NCI-H146 (cell line): ENCODE results near the gene MYBPC3.

Source experiments
- DNase-seq: peaks from one replicate; lab custom pipeline; 2025; lab: John Stamatoyannopoulos, UW

Gene MYBPC3

DNA sequence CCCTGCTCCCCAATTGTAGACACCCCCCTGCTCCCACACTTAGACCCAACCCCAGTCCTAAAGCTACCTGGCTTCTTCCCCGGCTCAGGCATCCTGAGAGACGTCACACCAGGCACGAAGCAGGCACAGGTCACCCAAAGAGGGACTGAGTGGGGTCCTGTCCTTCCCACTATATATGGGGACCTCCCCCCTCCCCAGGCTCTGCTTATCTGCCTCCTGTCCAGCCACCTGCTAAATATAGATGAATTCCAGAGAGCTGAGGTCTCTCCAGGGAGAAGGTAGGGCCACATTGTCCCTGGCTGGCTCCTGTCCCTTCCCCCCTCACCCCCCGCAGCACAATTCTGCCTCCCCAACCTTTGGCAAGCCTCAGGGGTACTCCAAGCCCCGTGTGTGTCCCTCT, at the start of gene MYBPC3:
MYBPC3 (minus strand) TSS at position 147 of the 400 bp plus-strand sequence; CDS start at position 92, 55 bp downstream.
- DNase-seq, result no peak

DNA sequence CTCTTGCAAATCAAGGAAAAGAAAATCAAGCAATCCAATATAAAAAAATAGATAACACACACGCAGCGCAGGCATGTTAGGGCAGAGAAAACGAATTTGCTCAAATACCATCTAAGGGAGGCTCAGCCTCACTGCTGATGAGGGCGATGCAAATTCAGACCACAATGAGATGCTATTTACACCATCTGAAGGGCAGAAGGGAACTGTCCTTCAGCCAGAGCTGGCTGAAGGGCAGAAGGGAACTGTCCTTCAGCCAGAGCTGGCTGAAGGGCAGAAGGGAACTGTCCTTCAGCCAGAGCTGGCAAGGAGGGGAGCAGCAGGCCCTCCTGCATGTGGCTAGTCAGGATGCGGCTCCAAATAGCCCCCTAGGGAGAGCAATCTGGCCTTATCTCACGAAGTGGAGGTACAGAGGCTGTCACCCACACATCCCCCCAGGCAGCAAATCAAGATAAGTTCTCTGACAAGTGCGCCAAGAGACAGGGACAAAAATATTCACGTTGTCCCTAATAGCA, 48.3 kb upstream of the MYBPC3 start:
- DNase-seq, result peak; percentile 46

DNA sequence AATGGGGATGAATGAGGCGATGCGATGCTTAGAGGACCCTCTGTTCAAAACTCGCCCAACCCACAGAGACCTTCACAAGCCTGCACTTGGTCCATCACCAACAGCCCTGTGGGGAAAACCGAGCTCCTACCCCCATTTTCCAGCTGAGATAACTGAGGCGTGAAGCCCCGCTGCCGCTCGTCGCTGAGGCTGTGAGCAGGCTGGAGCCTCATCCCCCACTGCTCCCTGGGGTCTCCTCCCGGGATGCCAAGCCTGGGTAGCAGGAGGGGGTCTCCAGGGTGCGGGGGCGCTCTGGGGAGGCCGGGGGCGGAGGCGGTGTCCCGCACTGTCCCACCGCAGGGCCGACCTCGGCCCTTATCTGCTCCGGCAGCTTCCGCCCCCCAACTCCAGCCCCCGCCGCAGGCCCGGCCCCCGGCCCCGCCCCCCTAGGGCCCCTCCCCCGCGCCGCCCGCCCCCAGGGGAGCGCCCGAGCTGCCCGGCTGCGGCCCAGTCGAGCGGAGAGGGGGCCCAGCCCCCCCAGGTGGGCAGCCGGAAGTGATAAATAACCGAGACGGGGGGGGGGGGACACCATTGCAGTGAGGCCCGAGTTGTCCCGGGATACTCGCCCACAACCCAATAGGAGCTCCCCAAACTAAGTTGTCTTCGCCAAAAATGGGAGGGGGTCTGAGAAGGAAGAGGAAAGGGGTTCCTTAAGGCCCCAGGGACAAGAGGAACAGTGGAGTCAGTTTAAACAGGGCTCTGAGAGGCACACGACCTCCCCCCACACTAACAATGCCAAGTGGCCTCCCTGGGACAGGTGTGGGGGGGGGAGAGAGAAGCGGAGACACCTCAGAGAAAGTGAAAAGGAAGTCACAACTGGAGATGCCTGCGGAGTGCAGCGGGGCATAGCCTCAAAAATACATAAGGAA, 47.6 kb upstream of the MYBPC3 start:
- DNase-seq, result peak; percentile 38

DNA sequence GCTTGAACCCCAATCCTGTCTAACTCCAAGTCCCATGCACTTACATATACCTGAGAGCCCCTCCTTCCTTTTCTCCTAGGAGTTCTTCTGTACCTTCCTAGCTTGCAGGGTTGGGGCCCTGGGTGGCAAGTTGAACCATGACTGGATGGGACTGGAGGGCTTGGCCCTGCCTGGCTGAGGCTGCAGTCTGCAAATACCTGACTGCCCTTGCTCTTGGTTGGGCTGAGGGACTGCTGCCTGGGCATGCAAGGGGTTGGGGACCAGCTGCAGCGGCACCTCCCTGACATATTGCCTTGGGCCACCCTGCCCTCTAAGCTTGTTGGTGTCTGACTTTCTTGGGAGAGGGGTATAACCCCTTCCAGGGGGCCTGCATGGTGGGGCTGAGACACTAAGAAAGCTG, 46.0 kb upstream of the MYBPC3 start:
- no peak for DNase-seq

DNA sequence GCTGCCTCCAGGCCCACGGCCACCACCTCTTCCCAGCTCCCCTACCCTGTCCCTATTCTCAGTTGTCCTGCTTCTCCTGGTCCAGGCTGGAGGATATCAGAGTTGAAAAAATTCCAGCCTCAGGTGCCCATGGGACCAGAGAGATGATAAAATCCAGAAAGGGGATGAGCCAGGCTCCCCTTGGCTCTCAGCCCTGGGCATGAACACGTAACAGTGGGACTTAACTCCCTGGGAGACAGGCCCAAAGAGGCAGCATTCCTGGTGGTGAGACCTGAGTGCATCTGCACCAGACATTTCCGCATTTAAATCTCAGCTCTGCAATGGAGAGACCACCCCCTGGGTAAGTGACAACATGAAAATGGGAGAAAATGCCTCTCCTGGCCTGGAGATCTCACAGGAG, 45.5 kb upstream of the MYBPC3 start:
- DNase-seq, result no peak

DNA sequence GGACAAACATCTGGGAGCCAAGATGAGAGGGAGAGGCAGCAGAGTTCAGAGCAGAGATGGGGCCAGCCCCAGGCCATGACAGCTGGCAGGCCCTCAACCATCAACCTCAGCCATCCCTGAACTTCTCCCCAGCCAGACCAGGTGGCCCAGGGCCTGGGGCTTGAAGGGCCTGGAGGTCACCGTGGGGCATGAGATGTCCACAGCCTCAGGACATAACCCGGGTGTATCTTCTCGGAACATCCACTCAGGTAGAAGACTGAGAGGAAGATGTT, 43.5 kb upstream of the MYBPC3 start:
- no peak for DNase-seq

DNA sequence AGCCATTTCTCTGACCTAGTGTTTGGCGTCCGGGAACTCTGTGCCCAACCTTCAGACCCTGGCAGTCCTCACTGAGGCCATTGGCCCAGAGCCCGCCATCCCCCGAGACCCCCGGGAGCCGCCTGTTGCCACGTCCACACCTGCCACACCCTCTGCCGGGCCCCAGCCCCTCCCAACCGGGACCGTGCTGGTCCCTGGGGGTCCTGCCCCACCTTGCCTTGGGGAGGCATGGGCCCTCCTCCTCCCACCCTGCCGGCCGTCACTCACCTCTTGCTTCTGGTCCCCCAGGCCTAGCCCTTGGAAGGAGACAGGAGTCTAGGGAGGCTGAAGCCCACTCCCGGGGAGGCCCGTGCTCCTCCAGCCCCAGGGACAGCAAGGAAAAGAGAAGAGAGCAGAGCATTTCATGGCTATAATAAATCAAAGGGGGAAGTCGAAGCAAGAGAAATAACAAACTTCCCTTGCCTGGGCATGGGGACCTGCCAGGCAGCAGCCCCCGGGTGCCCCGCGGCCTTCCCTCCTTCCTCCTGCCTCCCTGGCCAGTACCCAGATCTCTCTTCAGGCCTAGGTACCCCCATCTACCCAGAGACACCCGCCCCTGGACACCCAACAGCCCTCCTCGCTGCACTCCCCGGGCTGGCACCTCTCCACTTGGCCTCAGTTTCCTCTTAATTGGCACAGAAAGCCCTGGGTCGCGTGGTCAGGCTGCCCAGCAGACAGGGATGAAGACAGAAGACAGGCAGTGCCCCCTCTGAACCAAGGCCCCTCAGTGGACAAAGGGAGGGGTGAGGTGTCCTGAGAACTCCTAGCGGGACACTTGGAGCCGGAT, 42.9 kb upstream of the MYBPC3 start:
- DNase-seq, result no peak

DNA sequence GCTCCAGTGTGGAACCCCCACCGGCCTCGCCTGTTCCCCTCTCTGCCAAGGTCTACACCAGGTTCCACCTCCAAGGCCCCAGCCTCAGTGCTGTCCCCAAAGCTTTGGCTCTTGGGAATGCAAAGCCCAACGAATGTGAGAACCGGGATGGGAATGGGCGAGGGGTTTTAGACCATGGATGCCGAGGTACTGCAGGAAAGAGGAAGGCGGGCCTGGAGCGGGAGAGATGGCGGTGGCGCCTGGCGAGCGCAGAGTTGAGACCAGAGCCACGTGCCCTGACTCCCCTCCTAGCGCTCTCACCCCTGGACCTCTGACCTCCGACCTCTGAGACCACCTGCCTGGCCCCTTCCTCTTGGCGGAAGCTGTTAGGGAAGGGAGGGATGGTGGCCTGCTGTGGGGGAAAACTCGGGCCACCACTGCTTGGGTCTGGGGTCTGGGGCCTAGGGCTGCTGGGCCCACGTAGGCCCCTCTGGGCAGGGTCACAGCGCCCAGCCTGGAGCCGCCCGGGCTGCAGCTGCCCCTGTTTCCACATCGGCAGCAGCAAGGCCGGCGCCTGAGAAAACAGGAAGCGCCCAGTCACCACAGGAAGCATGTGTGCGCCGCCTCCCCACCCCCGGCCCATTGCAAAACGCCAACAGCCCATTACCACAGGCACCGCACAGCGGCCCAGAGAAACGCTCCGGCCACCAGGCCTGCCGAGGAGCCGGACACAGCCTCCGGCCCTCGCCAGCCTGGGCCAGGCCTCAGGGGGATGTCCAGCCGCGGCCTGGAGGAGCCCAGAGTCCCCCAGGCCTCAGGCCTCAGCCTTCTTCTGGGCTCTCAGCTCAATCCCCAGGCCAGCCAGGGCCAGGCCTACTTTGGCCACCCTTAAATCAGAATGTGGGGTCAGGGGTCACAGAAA, 42.1 kb upstream of the MYBPC3 start:
- DNase-seq, result no peak

DNA sequence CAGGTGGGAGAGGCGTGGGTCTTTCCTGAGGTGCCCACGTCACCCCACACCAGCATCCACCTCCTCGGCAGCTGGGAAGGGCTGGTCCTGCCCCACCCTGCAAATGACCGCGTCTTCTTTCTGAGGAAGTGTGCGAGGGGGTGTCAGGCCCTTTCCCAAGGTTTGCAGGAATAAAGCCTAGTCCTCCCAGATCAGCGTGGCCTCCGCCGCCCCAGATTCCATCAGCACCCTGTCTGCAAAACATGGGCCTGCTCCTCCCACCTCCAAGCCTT, 41.5 kb upstream of the MYBPC3 start:
- no peak for DNase-seq

DNA sequence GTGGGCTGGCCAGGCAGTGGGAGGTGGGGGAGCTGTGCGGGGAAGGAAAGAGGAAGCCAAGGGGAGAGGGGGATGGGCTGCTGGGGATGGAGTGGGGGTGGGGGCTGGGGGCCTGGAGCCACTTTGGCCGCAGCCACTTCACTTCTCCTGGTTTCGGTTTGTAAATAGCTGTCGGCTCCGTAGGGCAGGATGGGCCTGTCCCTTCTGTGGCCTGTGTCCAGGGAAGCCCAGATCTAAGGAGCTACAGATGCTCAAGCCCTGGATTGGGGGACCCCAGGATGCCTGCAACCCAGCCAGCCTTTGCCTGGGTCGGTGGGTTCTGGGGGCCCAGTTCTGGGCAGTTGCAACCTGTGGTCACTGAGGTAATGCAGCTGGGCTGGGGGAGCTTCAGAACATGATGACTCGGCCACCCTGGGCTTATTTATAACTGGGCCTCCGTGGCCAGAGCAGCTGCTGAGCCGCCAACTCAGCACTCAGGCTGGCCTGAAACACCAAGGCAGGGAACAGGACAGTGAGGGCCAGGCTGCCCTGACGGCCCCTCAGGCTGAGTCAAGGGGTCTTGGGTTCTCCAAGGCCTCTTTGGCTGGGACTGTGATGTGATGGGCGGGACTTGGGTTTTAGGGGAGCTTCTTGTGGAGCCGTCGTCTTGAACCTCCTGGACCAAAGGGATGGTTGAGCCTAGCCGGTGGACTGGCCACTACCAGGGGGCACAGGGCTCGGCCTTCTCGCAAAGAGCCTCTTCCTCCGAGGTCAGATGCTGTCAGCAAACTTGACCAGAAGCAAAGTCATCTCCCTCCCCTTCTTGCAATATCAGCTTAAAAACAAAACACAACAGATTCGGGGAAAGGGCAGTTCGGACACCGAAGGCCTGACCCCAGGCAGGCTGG, 40.9 kb upstream of the MYBPC3 start:
- DNase-seq, result no peak

DNA sequence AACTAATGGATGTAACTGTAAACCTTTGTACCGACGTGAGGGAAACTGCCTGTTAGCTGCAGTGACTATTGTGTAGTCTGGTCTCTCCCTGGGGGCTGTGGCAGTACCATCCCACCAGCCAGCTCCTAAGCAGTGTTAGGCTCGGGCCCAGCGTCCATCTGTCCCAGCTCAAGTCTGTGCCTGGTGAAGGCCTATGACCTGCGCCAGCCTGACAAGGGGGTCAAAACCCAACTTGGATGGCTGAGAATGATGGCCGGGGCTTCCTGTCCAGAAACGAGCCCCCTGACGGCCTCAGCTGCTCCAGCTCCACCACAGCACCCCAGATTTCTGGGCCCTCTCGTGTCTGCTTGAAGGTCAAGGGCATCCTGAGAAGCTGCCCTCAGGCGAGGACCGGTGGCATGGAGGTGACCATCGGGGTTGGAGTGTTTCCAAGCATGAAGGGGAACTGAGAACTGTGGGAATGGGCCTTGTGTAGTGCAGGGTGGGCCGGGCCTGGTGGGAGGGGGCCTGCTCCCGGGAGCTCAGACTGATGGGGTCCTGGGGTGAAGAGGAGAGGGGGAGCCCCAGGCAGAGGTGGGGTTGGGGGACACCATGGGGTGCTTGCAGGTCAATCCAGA, 40.2 kb upstream of the MYBPC3 start:
- no peak for DNase-seq

DNA sequence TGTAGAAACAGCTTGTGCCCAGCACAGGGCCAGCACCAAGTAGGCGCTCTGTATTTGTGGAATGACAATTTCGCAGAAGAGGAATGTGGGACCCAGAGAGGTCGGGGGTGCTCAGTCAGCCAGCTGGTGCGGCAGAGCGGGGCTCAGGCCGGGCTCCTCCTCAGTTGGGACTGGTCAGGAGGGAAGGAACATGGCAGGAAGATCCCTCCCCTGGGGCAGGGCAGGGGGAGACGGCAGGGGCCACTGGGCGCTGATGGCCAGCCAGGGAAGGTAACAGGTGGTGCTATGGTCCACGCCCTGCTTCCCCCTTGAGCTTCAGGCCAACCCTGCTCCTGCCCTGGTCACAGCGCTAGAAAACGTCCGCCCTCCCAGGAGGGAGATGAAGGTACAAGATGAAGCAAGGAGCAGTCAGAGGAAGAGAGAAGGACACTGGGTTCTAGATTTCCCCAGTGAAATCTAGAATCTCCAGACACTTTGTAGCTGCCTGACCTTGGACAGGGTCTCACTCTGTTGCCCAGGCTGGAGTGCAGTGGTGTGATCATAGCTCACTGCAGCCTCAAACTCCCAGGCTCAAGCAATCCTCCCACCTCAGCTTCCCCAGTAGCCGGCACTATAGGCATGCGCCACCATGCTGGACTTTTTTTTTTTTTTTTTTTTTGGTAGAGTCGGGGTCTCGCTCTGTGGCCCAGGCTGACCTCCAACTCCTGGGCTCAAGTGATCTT, 39.4 kb upstream of the MYBPC3 start:
- no peak for DNase-seq

DNA sequence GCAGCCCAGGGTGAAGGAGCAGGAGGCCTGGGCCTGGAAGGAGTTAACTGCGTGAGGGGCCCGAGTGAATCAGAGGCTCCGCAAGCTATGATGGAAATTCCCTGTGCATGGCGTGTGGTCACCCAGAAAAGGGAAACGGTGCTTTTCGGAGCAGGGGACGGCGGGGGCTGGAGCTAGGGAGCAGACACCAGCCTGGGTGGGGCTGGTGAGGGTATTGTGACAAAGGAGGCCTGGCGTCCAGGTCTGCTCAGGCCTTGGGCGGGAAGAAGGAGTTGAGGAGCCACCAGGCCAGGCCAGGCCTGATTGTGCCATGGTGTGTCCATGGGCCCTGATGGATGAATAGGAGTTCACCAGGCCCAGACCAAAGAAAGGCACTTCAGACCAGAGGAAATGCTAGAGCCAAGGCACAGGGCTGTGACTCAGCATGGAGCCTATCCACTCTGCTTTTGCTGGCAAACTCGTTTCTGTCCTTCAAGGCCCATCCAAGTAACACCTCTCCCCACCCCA, 38.6 kb upstream of the MYBPC3 start:
- DNase-seq, result no peak

DNA sequence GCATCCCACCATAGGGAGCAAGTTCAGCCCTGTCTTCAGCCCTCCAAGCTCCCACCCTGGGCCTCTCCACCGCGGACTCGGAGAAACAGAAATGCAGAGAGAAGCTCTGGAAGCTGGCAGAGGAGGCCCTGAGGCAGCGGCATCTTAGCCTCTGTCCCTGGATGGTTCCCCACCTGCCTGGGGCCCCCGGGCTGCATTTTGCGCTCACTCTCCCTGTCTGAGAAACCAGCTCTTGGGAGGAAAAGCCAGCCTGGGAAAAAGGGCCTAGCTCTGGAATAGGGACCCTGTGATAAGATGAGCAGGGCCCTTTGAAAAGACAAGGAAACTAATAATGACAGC, 37.9 kb upstream of the MYBPC3 start:
- no peak for DNase-seq

DNA sequence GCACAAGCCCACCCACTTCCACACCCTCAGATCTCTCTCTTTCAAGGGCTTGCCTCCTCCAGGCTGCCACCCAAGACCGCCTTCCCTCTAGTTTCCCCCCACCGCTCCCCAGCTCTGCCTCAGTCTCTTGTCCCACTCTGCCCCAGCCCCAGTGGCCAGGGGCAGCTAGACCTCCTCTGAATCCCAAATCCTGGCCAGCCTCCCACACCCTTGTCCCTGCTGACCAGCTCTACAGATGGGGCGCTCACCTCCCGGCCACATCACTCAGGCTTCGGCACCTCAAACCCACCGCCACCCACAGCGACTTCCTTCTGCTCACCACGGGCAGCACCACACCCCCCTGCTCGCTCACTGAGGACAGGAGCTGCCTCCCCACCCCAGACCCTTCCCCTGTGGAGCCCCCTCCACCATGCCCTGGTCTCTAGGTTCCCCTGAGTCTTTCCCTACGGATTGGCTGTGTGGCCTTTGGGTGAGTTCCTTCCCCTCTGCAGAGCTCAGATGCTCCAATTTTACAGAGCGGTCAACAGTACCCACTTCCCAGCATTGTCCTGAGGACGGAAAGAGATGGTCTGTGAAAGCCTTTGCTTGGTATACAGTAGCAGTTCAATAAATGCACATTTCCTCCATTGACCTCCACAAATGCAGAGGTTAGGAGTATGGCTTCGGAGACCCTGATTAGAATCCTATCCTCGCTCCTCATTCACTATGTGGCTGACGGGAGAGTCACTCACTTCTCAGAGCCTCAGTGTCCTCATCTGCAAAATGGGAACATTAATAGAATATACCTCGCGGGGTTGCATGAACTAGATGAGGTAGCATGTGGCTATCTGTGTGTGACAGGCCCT, 37.3 kb upstream of the MYBPC3 start:
- no peak for DNase-seq

DNA sequence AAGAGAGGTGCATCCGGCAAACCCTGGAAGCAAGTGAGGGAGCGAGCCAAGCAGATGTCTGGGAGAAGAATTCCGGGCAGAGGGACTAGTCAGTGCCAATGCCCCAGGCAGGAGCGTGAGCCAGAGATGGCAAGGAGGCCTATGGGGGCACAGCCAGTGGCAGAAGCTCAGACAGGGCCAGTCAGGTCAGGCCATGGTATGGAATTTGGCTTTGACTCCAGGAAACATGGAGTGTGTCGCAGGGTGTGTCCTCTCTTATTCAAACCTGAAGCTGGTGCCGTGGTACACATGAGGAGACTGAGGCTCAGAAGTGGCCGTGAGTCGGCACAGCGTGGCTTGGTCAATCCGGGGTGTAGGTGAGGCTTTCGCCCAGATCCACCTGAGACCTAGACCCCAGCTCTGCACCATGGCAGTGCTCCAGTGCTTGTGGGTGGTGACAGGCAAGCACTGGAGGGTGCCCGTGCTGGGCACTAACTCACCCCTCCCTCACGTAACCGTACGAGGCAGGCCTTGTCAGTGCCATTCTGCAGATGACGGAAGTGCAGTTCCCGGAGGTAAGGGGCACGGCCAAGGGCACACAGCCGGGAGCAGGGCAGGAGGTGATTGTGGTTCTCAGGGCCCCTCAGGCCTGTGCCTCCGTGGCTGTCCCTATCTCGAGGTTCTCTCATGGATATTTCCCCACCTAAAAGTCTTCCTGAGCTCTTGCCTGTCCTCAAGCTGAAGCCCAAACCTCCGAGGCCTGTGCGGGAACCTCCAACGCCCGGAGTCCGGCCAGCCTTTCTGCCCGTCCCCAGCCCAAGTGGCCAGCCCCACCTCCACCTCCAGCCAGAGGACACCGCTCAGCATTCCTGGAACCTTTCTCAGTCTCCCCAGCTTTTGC, 36.4 kb upstream of the MYBPC3 start:
- DNase-seq, result no peak

DNA sequence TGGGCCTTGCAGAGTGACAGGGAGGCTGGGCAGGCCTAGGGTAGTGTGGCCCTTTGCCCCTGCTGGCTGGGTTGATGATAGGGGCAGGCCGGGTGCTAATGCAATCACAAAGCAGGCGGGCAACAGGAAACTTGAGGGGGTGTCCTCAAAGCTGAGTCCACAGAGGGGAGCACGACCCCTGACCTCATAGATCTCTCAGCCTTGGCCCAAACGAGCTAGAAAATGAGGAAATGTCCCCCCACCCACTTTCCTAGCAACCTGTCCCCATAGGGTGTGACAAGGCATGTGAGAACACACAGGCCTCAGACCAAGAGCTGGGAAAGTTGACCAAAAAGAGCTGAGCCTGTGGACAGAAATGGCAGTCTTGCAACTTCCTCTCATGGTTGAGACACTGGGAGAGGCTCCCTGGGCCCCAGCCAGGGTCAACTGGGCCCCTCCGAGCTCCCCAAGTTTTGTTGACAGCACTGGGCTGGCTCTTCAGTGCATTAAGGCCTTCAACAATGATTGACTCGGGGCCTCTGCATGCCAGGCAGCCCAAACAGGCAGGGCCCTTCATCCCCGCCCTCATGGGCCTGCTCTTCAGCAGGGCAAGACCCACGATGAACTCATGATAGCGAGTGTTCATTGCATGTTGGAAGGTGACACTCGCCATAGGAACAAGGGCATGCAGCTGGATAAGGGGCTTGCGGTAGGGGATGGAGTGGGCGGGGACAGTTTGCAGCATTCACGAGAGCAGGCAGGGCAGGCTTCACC, 35.6 kb upstream of the MYBPC3 start:
- no peak for DNase-seq
